GM10248 (cell line): Measurements from ENCODE around the gene RIBC1.
"Not testable (repeated sequence)": the region's sequence is repeated elsewhere in the genome, so short reads cannot be mapped to it uniquely, and the experiment has no call there.

Experiments
- CTCF ChIA-PET: fragments of 300-600 bp; sonication (Branson Sonifier 250); formaldehyde crosslinking; extraction: SDS; loops from one replicate; lab custom pipeline; 2021; ENCODE audit warnings: antibody characterized with exemption; lab: Yijun Ruan, JAX
- POLR2A ChIA-PET: fragments of 350-650 bp; sonication (Branson Sonifier 250); formaldehyde crosslinking; extraction: SDS; loops from one replicate; lab custom pipeline; 2020; ENCODE audit warnings: antibody characterized with exemption; lab: Yijun Ruan, JAX
- DNase-seq: peaks from one replicate; pipeline ENCODE4 v3.0.0; 2012; ENCODE audit errors: extremely low spot score
- TF ChIP-seq, protein P1 (sequence below): IDR thresholded peaks from 2 replicates; pipeline ENCODE4 v1.5.1; 2012; ENCODE audit warnings: mild to moderate bottlenecking, low read depth; ENCODE audit errors: extremely low read depth, missing control alignments, control extremely low read depth

Gene RIBC1

DNA sequence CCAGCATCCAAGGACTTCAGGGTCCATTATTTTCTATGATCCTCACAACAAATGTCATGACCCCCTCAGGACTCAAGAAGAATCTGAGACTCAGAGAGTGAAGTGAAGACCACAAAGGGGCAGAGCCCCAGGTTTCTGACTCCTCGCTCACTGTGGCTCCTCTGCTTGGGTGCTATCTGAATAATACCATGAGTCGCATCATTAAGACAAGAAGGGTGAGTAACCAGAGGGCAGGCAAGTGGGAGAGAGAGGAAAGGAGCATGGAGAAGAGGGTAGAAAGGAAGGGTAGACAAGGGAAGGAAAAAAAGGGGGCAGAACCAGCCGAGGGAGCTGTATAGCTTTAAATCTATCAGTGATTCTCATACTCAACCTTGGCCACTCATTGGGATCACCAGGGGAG, 27.0 kb downstream of the RIBC1 start:
- CTCF ChIA-PET = interaction anchor here (0.8 to 1.2 kb wide), 2 partner anchors 33 to 133 kb away, joined by 3 to 5 read pairs; no protein-coding TSS in a partner anchor

GRCh38 chrX:53452812-53453211, 30.1 kb downstream of the RIBC1 start:
- ChIA-PET POLR2A (no interaction called here), CTCF (interaction anchor here (1.3 kb wide), 3 partner anchors 10 to 140 kb away, joined by 3 to 5 read pairs (median 3); no protein-coding TSS in a partner anchor)
- TF ChIP-seq, protein P1, sequence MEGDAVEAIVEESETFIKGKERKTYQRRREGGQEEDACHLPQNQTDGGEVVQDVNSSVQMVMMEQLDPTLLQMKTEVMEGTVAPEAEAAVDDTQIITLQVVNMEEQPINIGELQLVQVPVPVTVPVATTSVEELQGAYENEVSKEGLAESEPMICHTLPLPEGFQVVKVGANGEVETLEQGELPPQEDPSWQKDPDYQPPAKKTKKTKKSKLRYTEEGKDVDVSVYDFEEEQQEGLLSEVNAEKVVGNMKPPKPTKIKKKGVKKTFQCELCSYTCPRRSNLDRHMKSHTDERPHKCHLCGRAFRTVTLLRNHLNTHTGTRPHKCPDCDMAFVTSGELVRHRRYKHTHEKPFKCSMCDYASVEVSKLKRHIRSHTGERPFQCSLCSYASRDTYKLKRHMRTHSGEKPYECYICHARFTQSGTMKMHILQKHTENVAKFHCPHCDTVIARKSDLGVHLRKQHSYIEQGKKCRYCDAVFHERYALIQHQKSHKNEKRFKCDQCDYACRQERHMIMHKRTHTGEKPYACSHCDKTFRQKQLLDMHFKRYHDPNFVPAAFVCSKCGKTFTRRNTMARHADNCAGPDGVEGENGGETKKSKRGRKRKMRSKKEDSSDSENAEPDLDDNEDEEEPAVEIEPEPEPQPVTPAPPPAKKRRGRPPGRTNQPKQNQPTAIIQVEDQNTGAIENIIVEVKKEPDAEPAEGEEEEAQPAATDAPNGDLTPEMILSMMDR = no peak
- DNase-seq = no peak

More for the DNA sequence above, 27.0 kb downstream of the RIBC1 start:
- no peak for DNase-seq
- TF ChIP-seq, protein P1 = no peak
- POLR2A ChIA-PET = no interaction called here

DNA sequence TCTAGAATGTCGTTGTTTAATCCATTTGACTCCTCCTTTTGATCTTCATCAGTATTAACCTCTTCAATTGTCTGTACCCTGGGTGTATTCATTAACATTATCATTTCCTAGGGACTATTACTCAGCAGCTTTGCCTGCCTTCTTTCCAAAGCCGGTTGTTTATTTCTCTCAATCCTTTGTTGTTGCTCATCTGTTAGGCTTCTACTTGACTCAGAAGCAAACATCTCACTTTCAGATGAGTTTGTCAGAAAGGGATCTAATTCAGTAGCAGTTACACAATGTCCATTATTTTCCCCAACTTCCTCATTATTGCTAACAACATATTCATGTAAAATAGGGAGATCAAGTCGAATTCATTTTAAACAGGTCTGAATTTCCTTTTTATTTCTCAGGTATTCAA, 33.6 kb downstream of the RIBC1 start:
- no peak for DNase-seq
- TF ChIP-seq, protein P1 = no peak
- CTCF ChIA-PET = interaction anchor here (0.8 to 1.1 kb wide), 2 partner anchors 11 to 139 kb away, joined by 3 to 6 read pairs; no protein-coding TSS in a partner anchor
- POLR2A ChIA-PET = interaction anchor here (0.7 kb wide), 1 partner anchor 10 kb away, joined by 3 read pairs; no protein-coding TSS in a partner anchor

- ChIA-PET POLR2A (no interaction called here), CTCF (interaction anchor here (1.9 kb wide), 1 partner anchor 24 kb away, joined by 5 read pairs; no protein-coding TSS in a partner anchor)
- DNase-seq = no peak
- TF ChIP-seq, protein P1 = no peak
Observed at GRCh38 chrX:53458082-53458481, 35.4 kb downstream of the RIBC1 start.

DNA sequence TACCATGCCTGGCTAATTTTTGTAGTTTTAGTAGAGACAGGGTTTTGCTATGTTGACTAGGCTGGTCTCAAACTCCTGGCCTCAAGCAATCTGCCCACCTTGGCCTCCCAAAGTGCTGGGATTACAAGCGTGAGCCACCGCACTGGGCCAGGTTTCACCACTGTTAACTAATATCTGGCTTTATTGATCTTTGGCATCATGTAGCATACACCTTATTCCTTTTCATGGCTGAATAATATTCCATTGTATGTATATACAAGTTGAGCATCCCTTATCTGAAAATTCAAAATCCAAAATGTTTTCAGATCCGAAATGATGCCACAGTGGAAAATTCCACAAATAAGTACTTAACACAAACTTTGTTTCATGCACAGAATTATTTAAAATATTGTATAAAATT, 46.0 kb downstream of the RIBC1 start:
- DNase-seq, POLR2A ChIA-PET, CTCF ChIA-PET: not testable (repeated sequence)

GRCh38 chrX:53471346-53471745, 48.7 kb downstream of the RIBC1 start:
- CTCF ChIA-PET = interaction anchor here (2.5 kb wide), 1 partner anchor 11 kb away, joined by 7 read pairs; no protein-coding TSS in a partner anchor
- TF ChIP-seq, protein P1 = no peak
- no peak for DNase-seq

DNA sequence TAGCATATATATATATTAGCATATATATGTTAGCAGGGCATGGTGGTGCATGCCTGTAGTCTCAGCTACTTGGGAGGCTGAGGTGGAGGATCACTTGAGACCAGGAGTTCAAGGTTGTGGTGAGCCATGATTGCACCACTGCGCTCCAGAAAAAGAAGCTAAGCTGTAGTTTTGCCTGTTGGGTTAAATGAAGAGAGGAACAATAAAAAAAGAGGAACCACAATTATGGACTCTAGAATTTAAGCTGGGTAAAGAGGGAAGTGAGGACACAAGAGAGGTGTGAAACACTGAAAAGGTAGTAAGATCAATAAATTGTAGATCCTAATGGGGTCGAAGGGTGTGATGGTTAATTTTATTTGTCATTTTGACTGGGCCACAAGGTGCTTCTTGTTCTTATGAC, 52.0 kb downstream of the RIBC1 start:
- ChIA-PET POLR2A (no interaction called here), CTCF (no interaction called here)
- DNase-seq = no peak
- TF ChIP-seq, protein P1 = no peak

More at GRCh38 chrX:53471346-53471745, 48.7 kb downstream of the RIBC1 start:
- POLR2A ChIA-PET = no interaction called here
